HG02623 (cell line): ENCODE data around the gene NAB1.
"Not testable (repeated sequence)": the region's sequence is repeated elsewhere in the genome, so short reads cannot be mapped to it uniquely, and the experiment has no call there.

ENCODE experiments used
- ATAC-seq: cut with Tn5 transposase; IDR thresholded peaks from one replicate; pipeline ENCODE4 v1.9.1; 2021; ENCODE audit warnings: moderate library complexity; ENCODE audit not compliant: unreplicated experiment

Gene NAB1

GRCh38 chr2:190708650-190709049, 59.8 kb downstream of the NAB1 start:
- ATAC-seq, result not testable (repeated sequence)

GRCh38 chr2:190711069-190711468, 62.2 kb downstream of the NAB1 start:
- no peak for ATAC-seq

GRCh38 chr2:190713471-190713870, 64.6 kb downstream of the NAB1 start:
- ATAC-seq, result no peak

- ATAC-seq, result no peak
Measured at GRCh38 chr2:190714958-190715357, 66.1 kb downstream of the NAB1 start.

- ATAC-seq, result no peak
Measured at GRCh38 chr2:190716176-190716807, 67.4 kb downstream of the NAB1 start.

- ATAC-seq, result no peak
Measured at GRCh38 chr2:190717306-190717705, 68.4 kb downstream of the NAB1 start.

- no peak for ATAC-seq
Measured at GRCh38 chr2:190717764-190718651, 69.1 kb downstream of the NAB1 start.

- peak; percentile 51 for ATAC-seq
Measured at GRCh38 chr2:190718652-190719526, 70.0 kb downstream of the NAB1 start.

GRCh38 chr2:190720276-190720675, 71.4 kb downstream of the NAB1 start:
- no peak for ATAC-seq

- ATAC-seq, result no peak
Measured at GRCh38 chr2:190720691-190721090, 71.8 kb downstream of the NAB1 start.

GRCh38 chr2:190722061-190722759, 73.3 kb downstream of the NAB1 start:
- ATAC-seq, result peak; percentile 55

- ATAC-seq, result no peak
Measured at GRCh38 chr2:190722835-190723234, 74.0 kb downstream of the NAB1 start.

- ATAC-seq, result no peak
Measured at GRCh38 chr2:190723397-190724090, 74.7 kb downstream of the NAB1 start.

GRCh38 chr2:190726255-190726654, 77.4 kb downstream of the NAB1 start:
- ATAC-seq, result no peak

- no peak for ATAC-seq
Measured at GRCh38 chr2:190736355-190736754, 87.5 kb downstream of the NAB1 start.

- ATAC-seq, result no peak
Measured at GRCh38 chr2:190740449-190740848, 91.6 kb downstream of the NAB1 start.
